ENCODE data around the gene RFNG. TPM values are rescaled to one million over a fixed set of nuclear protein-coding genes. Genes with fewer than 3 reads are reported as not detected.

RFNG gene
- total and polyA plus RNA-seq, 2 of the 13 experiments (the other 11 are each of a cell fraction or from before 2014, with no cell fraction given) = 61.4 to 64.0 TPM

- TF ChIP-seq, protein P1, sequence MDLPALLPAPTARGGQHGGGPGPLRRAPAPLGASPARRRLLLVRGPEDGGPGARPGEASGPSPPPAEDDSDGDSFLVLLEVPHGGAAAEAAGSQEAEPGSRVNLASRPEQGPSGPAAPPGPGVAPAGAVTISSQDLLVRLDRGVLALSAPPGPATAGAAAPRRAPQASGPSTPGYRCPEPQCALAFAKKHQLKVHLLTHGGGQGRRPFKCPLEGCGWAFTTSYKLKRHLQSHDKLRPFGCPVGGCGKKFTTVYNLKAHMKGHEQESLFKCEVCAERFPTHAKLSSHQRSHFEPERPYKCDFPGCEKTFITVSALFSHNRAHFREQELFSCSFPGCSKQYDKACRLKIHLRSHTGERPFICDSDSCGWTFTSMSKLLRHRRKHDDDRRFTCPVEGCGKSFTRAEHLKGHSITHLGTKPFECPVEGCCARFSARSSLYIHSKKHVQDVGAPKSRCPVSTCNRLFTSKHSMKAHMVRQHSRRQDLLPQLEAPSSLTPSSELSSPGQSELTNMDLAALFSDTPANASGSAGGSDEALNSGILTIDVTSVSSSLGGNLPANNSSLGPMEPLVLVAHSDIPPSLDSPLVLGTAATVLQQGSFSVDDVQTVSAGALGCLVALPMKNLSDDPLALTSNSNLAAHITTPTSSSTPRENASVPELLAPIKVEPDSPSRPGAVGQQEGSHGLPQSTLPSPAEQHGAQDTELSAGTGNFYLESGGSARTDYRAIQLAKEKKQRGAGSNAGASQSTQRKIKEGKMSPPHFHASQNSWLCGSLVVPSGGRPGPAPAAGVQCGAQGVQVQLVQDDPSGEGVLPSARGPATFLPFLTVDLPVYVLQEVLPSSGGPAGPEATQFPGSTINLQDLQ (CRISPR knock-in tag; IDR thresholded peaks at IDR 0.05) = no peak
- no peak for TF ChIP-seq ZBTB34 (CRISPR knock-in tag; IDR thresholded peaks at IDR 0.05)
- TF ChIP-seq ZNF501 (CRISPR knock-in tag; IDR thresholded peaks at IDR 0.05) = peak; percentile 57; the same call in 1 of the 2 replicates
- no peak; the same call in 1 of the 2 replicates for TF ChIP-seq ZNF143 (CRISPR knock-in tag; IDR thresholded peaks at IDR 0.05)
- TF ChIP-seq ZNF292 (CRISPR knock-in tag; IDR thresholded peaks at IDR 0.05; ENCODE audit: borderline replicate concordance, low read depth) = no peak
- no peak for TF ChIP-seq ZMYM4 (CRISPR knock-in tag; IDR thresholded peaks at IDR 0.05)
- TF ChIP-seq, protein P2, sequence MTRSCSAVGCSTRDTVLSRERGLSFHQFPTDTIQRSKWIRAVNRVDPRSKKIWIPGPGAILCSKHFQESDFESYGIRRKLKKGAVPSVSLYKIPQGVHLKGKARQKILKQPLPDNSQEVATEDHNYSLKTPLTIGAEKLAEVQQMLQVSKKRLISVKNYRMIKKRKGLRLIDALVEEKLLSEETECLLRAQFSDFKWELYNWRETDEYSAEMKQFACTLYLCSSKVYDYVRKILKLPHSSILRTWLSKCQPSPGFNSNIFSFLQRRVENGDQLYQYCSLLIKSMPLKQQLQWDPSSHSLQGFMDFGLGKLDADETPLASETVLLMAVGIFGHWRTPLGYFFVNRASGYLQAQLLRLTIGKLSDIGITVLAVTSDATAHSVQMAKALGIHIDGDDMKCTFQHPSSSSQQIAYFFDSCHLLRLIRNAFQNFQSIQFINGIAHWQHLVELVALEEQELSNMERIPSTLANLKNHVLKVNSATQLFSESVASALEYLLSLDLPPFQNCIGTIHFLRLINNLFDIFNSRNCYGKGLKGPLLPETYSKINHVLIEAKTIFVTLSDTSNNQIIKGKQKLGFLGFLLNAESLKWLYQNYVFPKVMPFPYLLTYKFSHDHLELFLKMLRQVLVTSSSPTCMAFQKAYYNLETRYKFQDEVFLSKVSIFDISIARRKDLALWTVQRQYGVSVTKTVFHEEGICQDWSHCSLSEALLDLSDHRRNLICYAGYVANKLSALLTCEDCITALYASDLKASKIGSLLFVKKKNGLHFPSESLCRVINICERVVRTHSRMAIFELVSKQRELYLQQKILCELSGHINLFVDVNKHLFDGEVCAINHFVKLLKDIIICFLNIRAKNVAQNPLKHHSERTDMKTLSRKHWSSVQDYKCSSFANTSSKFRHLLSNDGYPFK (CRISPR knock-in tag; IDR thresholded peaks at IDR 0.05; ENCODE audit: borderline replicate concordance) = 0 out of 2 replicates have a peak, but pooled peaks have one; percentile 54
- TF ChIP-seq ZNF20 (CRISPR knock-in tag; IDR thresholded peaks at IDR 0.05) = no peak
- TF ChIP-seq HDAC1 (CRISPR knock-in tag; IDR thresholded peaks at IDR 0.05) = peak; percentile 87
- no peak for TF ChIP-seq MXD1 (CRISPR knock-in tag; IDR thresholded peaks at IDR 0.05)
- no peak for TF ChIP-seq ZNF850 (CRISPR knock-in tag; conservative IDR thresholded peaks at IDR 0.05)
- TF ChIP-seq, protein P3, sequence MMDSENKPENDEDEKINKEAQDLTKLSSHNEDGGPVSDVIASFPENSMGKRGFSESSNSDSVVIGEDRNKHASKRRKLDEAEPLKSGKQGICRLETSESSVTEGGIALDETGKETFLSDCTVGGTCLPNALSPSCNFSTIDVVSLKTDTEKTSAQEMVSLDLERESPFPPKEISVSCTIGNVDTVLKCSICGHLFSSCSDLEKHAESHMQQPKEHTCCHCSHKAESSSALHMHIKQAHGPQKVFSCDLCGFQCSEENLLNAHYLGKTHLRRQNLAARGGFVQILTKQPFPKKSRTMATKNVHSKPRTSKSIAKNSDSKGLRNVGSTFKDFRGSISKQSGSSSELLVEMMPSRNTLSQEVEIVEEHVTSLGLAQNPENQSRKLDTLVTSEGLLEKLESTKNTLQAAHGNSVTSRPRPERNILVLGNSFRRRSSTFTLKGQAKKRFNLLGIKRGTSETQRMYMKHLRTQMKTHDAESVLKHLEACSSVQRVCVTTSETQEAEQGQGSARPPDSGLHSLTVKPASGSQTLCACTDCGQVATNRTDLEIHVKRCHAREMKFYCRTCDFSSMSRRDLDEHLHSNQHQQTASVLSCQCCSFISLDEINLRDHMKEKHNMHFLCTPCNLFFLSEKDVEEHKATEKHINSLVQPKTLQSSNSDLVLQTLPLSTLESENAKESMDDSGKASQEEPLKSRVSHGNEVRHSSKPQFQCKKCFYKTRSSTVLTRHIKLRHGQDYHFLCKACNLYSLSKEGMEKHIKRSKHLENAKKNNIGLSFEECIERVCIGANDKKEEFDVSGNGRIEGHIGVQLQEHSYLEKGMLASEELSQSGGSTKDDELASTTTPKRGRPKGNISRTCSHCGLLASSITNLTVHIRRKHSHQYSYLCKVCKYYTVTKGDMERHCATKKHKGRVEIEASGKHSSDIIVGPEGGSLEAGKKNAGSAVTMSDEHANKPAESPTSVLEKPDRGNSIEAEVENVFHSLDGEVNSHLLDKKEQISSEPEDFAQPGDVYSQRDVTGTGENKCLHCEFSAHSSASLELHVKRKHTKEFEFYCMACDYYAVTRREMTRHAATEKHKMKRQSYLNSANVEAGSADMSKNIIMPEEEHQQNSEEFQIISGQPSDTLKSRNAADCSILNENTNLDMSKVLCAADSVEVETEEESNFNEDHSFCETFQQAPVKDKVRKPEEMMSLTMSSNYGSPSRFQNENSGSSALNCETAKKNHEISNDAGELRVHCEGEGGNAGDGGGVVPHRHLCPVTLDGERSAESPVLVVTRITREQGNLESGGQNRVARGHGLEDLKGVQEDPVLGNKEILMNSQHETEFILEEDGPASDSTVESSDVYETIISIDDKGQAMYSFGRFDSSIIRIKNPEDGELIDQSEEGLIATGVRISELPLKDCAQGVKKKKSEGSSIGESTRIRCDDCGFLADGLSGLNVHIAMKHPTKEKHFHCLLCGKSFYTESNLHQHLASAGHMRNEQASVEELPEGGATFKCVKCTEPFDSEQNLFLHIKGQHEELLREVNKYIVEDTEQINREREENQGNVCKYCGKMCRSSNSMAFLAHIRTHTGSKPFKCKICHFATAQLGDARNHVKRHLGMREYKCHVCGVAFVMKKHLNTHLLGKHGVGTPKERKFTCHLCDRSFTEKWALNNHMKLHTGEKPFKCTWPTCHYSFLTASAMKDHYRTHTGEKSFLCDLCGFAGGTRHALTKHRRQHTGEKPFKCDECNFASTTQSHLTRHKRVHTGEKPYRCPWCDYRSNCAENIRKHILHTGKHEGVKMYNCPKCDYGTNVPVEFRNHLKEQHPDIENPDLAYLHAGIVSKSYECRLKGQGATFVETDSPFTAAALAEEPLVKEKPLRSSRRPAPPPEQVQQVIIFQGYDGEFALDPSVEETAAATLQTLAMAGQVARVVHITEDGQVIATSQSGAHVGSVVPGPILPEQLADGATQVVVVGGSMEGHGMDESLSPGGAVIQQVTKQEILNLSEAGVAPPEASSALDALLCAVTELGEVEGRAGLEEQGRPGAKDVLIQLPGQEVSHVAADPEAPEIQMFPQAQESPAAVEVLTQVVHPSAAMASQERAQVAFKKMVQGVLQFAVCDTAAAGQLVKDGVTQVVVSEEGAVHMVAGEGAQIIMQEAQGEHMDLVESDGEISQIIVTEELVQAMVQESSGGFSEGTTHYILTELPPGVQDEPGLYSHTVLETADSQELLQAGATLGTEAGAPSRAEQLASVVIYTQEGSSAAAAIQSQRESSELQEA (CRISPR knock-in tag; IDR thresholded peaks at IDR 0.05; ENCODE audit: not compliant biosample characterization) = no peak
These were observed 13.0 kb upstream of the RFNG start (continued) for GRCh38 chr17:82064433-82065192.
